Keratinocyte (primary cell): ENCODE results near the gene KRT23. TPM values are rescaled to one million over a fixed set of nuclear protein-coding genes. Genes with fewer than 3 reads are reported as not detected.

ENCODE experiments used
- DNase-seq: peaks from one replicate; pipeline ENCODE4 v3.0.0-alpha.2; 2011; ENCODE audit warnings: low read depth, missing footprints, low spot score
- FAIRE-seq: peaks from 2 replicates; lab custom pipeline; 2011; peaks lifted over from hg19 to GRCh38; lab: Jason Lieb, UNC
- H2AFZ ChIP-seq: 2 replicates; pipeline ENCODE4 v1.6.0; 2012; ENCODE audit warnings: low read length, control low read depth, inconsistent platforms; ENCODE audit not compliant: control insufficient read depth
- H3K27ac ChIP-seq: 2 replicates; pipeline ENCODE4 v1.5.1; 2011; ENCODE audit warnings: low read length; ENCODE audit not compliant: control insufficient read depth, insufficient read depth
- H3K27me3 ChIP-seq: 3 replicates; pipeline ENCODE4 v1.6.0; 2011; ENCODE audit warnings: low read length; ENCODE audit not compliant: control insufficient read depth, insufficient read depth; ENCODE audit errors: extremely low read depth
- H3K36me3 ChIP-seq, 2 experiments: 2 replicates in 1 of 2; 3 replicates in 1 of 2; pipeline ENCODE4 v1.5.1; 2011; ENCODE audit warnings: low read length in 2 of 2, mild to moderate bottlenecking in 1 of 2; ENCODE audit not compliant: control insufficient read depth in 2 of 2, insufficient read depth in 2 of 2; ENCODE audit errors: extremely low read depth in 1 of 2
- H3K4me1 ChIP-seq: 3 replicates; pipeline ENCODE4 v1.5.1; 2011; ENCODE audit warnings: low read length; ENCODE audit not compliant: control insufficient read depth, insufficient read depth; ENCODE audit errors: extremely low read depth
- H3K4me2 ChIP-seq: 3 replicates; pipeline ENCODE4 v1.6.0; 2011; ENCODE audit warnings: low read depth, low read length; ENCODE audit not compliant: control insufficient read depth, insufficient read depth; ENCODE audit errors: extremely low read depth
- H3K4me3 ChIP-seq, 3 experiments: fragments of 200-600 bp in 1 of 3; sonication (generic) in 1 of 3; 2 replicates in 2 of 3; 3 replicates in 1 of 3; pipeline ENCODE4 v1.5.1; 2011 to 2016; ENCODE audit warnings: low read length in 3 of 3, mild to moderate bottlenecking in 3 of 3, control low read depth in 2 of 3, inconsistent platforms in 1 of 3, low read depth in 1 of 3, mixed read lengths in 1 of 3, mixed run types in 1 of 3, moderate library complexity in 1 of 3; ENCODE audit not compliant: control insufficient read depth in 2 of 3, insufficient read depth in 2 of 3; ENCODE audit errors: extremely low read depth in 1 of 3
- H3K79me2 ChIP-seq: 2 replicates; pipeline ENCODE4 v1.6.0; 2012; ENCODE audit warnings: low read length; ENCODE audit not compliant: control insufficient read depth, insufficient read depth
- H3K9ac ChIP-seq: 3 replicates; pipeline ENCODE4 v1.6.0; 2011; ENCODE audit warnings: low read length; ENCODE audit not compliant: control insufficient read depth, insufficient read depth; ENCODE audit errors: extremely low read depth
- H3K9me1 ChIP-seq: 3 replicates; pipeline ENCODE4 v1.6.0; 2011; ENCODE audit warnings: low read length; ENCODE audit not compliant: control insufficient read depth, insufficient read depth; ENCODE audit errors: extremely low read depth
- H3K9me3 ChIP-seq: 2 replicates; pipeline ENCODE4 v1.5.1; 2012; ENCODE audit warnings: low read depth, low read length; ENCODE audit not compliant: control insufficient read depth
- H4K20me1 ChIP-seq: 3 replicates; pipeline ENCODE4 v1.6.0; 2011; ENCODE audit warnings: low read length; ENCODE audit not compliant: control insufficient read depth, insufficient read depth; ENCODE audit errors: extremely low read depth
- CTCF ChIP-seq, 3 experiments: IDR thresholded peaks in 1 of 3; conservative IDR thresholded peaks in 1 of 3; optimal IDR thresholded peaks in 1 of 3; 2 replicates in 2 of 3; 3 replicates in 1 of 3; pipeline versions ENCODE3 to v1.5.1; 2011; ENCODE audit warnings: low read length in 3 of 3, mild to moderate bottlenecking in 3 of 3, moderate library complexity in 2 of 3, control low read depth in 1 of 3, inconsistent platforms in 1 of 3; ENCODE audit not compliant: insufficient read depth in 2 of 3; ENCODE audit errors: extremely low read depth in 1 of 3
- EZH2 ChIP-seq: IDR thresholded peaks from one replicate; pipeline ENCODE4 v1.6.1; 2012; ENCODE audit warnings: inconsistent platforms, mild to moderate bottlenecking, low read length, moderate library complexity
- dilution Hi-C: fragments of 300-500 bp; cut with MboI; formaldehyde crosslinking; loops from one replicate; pipeline ENCODE4 v1.7.0; 2020; ENCODE audit warnings: low sequenced_read_pairs; ENCODE audit not compliant: extremely low pct_ligation_motif_present
- polyA plus RNA-seq, 5 experiments: library from polyadenylated mRNA; depleted of rRNA in 3 of 5; stranded (reverse) in 3 of 5; stranded (forward) in 1 of 5; unstranded in 1 of 5; fragments of >200 nt; gene quantifications; 1 replicate in 1 of 5; 2 replicates in 3 of 5; 3 replicates in 1 of 5; pipeline versions ENCODE4 v1.2.1 to v1.2.3, GENCODE V29; 2011 to 2012; ENCODE audit warnings: missing spikeins in 2 of 5, low read depth in 1 of 5, low replicate concordance in 1 of 5

KRT23 gene
- polyA plus RNA-seq, 1 donor (not counting 4 experiments of a cell fraction or from before 2014, with no cell fraction given), result 8.2 TPM

GRCh38 chr17:40935624-40936023, 1.8 kb downstream of the KRT23 start:
- H3K9me3 ChIP-seq, result no peaks in the 10 kb centered on the region
- H3K4me2 ChIP-seq, result no peak overlapping the region
- no peak overlapping the region for H3K27ac ChIP-seq
- no peak for DNase-seq
- dilution Hi-C loops, result no loop called here
- peaks cover 21% of the 10 kb centered on the region for H3K4me1 ChIP-seq
- TF ChIP-seq CTCF (optimal IDR thresholded peaks at IDR 0.05 in 1 of 3, IDR thresholded peaks at IDR 0.05 in 1 of 3, conservative IDR thresholded peaks at IDR 0.05 in 1 of 3; ENCODE audit: extremely low read depth in 1 of 3, insufficient read depth in 2 of 3, low read length in 3 of 3) (no peak), EZH2 (no peak)
- no peaks in the 10 kb centered on the region for H3K27me3 ChIP-seq
- no peak for FAIRE-seq
- H3K9ac ChIP-seq, result no peak overlapping the region
- no peaks in the 10 kb centered on the region for H3K36me3 ChIP-seq
- H2AFZ ChIP-seq, result no peak overlapping the region
- H3K9me1 ChIP-seq, result no peaks in the 10 kb centered on the region
- no peaks in the 10 kb centered on the region for H4K20me1 ChIP-seq
- H3K79me2 ChIP-seq, result no peaks in the 10 kb centered on the region
- H3K4me3 ChIP-seq, result no peak overlapping the region

GRCh38 chr17:40932608-40933007, 4.8 kb downstream of the KRT23 start:
- dilution Hi-C loops, result no loop called here
- Histone ChIP-seq H4K20me1 (no peaks in the 10 kb centered on the region), H3K79me2 (no peaks in the 10 kb centered on the region), H3K27ac (no peak overlapping the region), H3K4me1 (peaks cover 14% of the 10 kb centered on the region), H3K27me3 (no peaks in the 10 kb centered on the region), H3K9ac (no peak overlapping the region), H3K9me3 (no peaks in the 10 kb centered on the region), H3K4me2 (no peak overlapping the region), H3K36me3 (no peaks in the 10 kb centered on the region), H3K9me1 (no peaks in the 10 kb centered on the region), H2AFZ (no peak overlapping the region), H3K4me3 (no peak overlapping the region)
- TF ChIP-seq EZH2, result no peak
- TF ChIP-seq CTCF (optimal IDR thresholded peaks at IDR 0.05 in 1 of 3, IDR thresholded peaks at IDR 0.05 in 1 of 3, conservative IDR thresholded peaks at IDR 0.05 in 1 of 3; ENCODE audit: extremely low read depth in 1 of 3, insufficient read depth in 2 of 3, low read length in 3 of 3), result no peak
- FAIRE-seq (no peak), DNase-seq (no peak)
